HUES6 (cell line): Measurements from ENCODE around the gene MYO16.

ENCODE experiments used
- H3K27ac ChIP-seq: 2 replicates; pipeline ENCODE4 v1.7.0; 2013; ENCODE audit warnings: low read depth, mild to moderate bottlenecking, low read length, inconsistent platforms
- H3K27me3 ChIP-seq: 2 replicates; pipeline ENCODE4 v1.6.1; 2013; ENCODE audit warnings: low read length; ENCODE audit not compliant: control insufficient read depth, insufficient read depth
- H3K36me3 ChIP-seq: 2 replicates; pipeline ENCODE4 v1.6.1; 2013; ENCODE audit warnings: low read length; ENCODE audit not compliant: control insufficient read depth, insufficient read depth
- H3K4me1 ChIP-seq: 2 replicates; pipeline ENCODE4 v1.6.1; 2013; ENCODE audit warnings: low read length; ENCODE audit not compliant: control insufficient read depth, insufficient read depth
- H3K4me3 ChIP-seq: 2 replicates; pipeline ENCODE4 v1.5.1; 2013; ENCODE audit warnings: low read depth, low read length
- H3K9ac ChIP-seq: one replicate; pipeline ENCODE4 v1.6.1; 2013; ENCODE audit warnings: mild to moderate bottlenecking, low read length
- H3K9me3 ChIP-seq: 2 replicates; pipeline ENCODE4 v1.6.1; 2013; ENCODE audit warnings: low read depth, low read length; ENCODE audit not compliant: control insufficient read depth, insufficient read depth

MYO16 gene

DNA sequence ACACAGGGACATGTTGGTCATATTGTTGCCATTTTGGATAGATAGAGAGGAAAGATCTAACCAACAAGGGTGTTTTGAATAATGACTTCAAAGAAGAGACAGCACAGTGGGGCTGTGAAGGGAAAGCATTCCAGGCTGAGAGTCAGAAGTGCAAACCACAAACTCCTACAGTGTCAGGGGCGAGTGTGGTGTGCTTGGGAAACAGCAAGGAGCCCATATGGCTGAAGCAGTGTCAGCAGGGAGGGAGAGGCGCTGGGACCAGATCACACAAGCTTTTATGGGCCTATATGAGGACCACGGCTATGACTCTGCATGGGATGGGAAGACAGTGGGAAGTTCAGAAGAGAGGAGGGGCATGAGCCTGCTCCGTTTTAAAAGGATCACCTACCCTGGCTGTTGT, 166.4 kb downstream of the MYO16 start:
- H3K4me3 ChIP-seq, result no peak overlapping the region
- H3K27ac ChIP-seq, result no peak overlapping the region
- H3K9ac ChIP-seq, result no peak overlapping the region
- no peaks in the 10 kb centered on the region for H3K27me3 ChIP-seq
- no peaks in the 10 kb centered on the region for H3K9me3 ChIP-seq
- H3K36me3 ChIP-seq, result no peaks in the 10 kb centered on the region
- no peaks in the 10 kb centered on the region for H3K4me1 ChIP-seq

DNA sequence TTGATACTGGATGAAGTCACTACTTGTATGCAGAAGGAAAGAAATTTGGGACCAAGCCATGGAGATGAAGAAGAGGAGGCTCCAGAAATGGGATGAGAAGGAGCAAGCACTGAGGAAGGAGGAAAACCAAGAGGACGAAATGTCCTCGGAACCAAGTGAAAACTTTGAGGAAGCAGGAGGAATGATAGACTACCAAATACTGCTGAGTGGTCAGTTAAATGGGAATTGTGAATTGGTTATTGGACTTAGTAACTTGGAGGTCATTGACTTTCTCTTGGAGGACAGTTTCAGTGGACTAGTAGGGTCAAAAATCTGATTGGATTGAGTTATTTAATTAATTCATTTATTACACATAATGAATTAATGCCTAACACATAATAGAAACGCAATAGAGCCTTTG, 167.9 kb downstream of the MYO16 start:
- Histone ChIP-seq H3K4me3 (no peak overlapping the region), H3K27me3 (no peaks in the 10 kb centered on the region), H3K27ac (no peak overlapping the region), H3K36me3 (no peaks in the 10 kb centered on the region), H3K9me3 (no peaks in the 10 kb centered on the region), H3K9ac (no peak overlapping the region), H3K4me1 (no peaks in the 10 kb centered on the region)

DNA sequence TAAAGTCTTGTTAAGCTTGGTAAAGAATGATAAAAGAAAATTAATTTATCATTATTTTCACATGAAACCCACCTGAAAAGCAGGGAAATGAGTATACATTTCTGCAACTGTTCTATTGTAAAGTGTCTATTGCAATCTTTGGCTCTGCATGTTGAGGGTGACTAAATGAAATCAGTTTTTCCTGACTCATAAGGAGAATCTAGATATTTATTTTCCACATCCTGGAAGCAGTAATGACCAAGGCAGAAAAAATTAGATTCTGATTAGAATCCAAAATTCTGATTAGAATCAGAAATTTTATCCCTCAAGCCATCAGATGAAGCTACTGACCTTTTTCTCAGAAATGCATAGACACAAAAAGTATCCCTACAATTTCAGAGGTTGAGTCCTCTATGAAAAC, 178.4 kb downstream of the MYO16 start:
- Histone ChIP-seq H3K27ac (no peak overlapping the region), H3K4me3 (no peak overlapping the region), H3K9me3 (no peaks in the 10 kb centered on the region), H3K36me3 (no peaks in the 10 kb centered on the region), H3K27me3 (no peaks in the 10 kb centered on the region), H3K4me1 (no peaks in the 10 kb centered on the region), H3K9ac (no peak overlapping the region)

DNA sequence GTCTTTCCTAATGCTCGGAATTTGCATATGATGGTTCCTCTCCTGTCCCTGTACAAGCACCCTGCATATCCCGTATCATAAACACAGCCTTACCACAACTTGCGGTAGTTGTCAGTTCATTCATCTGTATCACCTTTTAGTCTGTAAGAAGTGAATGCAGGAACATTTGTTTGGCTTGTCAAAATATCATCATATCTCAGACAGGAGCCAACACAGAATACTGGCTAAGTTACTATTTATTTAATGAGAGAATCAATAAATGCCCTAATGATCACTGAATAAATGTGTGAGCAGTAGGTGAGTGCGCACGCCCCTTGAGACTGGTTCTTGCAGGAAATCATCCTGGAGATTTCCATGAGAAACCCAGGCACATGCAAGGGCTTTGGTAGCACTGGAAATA, 182.8 kb downstream of the MYO16 start:
- Histone ChIP-seq H3K4me1 (peaks cover 3% of the 10 kb centered on the region; the same call in 1 of the 2 replicates), H3K4me3 (no peak overlapping the region), H3K27ac (no peak overlapping the region), H3K9ac (no peak overlapping the region), H3K9me3 (no peaks in the 10 kb centered on the region), H3K36me3 (no peaks in the 10 kb centered on the region), H3K27me3 (no peaks in the 10 kb centered on the region)

DNA sequence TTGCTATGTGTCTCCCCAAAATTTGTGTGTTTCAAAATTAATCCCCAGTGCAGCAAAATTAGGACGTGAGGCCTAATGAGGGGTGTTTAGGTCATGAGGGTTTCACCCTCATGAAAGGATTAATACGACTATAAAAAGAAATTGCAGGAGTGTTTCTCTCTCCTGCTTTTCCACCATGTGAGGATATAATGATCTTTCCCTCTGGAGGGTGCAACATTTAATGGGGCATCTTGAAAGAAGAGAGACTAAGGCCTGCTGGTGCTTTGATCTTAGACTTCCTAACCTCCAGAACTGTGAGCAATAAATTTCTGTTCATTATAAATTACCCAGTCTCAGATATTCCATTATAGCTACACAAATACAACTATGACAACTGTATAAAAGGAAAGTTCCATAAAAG, 183.2 kb downstream of the MYO16 start:
- H3K9me3 ChIP-seq, result no peaks in the 10 kb centered on the region
- no peaks in the 10 kb centered on the region for H3K36me3 ChIP-seq
- peaks cover 3% of the 10 kb centered on the region; the same call in 1 of the 2 replicates for H3K4me1 ChIP-seq
- no peaks in the 10 kb centered on the region for H3K27me3 ChIP-seq
- H3K27ac ChIP-seq, result no peak overlapping the region
- no peak overlapping the region for H3K9ac ChIP-seq
- no peak overlapping the region for H3K4me3 ChIP-seq

DNA sequence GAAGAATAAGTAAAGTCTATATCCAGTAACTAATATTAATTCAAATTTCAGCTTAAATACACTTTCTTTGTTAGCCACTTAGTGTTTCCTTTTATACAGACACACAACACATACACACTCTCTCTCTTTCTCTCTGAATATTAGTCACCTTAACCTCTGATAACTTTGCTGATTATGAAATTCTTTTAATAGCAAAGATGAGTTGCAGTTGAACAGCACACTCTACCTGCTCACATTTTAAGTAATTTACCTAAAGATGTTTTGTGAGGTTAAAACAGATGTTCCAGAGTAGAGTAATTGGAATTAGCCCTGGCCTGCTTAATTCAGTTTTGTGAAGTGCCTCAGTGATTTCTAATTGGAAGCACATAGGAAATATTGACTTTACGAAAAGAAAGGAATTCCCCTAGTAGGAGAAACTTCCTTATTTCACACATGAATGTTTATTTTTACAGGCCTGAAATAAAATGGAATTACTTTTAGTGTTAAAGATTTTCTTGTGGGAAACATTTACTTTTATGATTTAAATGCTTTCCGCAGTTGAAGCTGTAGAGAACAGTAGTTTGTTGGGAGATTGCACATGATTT, 184.3 kb downstream of the MYO16 start:
- no peak overlapping the region for H3K9ac ChIP-seq
- no peaks in the 10 kb centered on the region for H3K36me3 ChIP-seq
- H3K27ac ChIP-seq, result no peak overlapping the region
- H3K27me3 ChIP-seq, result no peaks in the 10 kb centered on the region
- peaks cover 3% of the 10 kb centered on the region; the same call in 1 of the 2 replicates for H3K4me1 ChIP-seq
- no peaks in the 10 kb centered on the region for H3K9me3 ChIP-seq
- H3K4me3 ChIP-seq, result no peak overlapping the region

DNA sequence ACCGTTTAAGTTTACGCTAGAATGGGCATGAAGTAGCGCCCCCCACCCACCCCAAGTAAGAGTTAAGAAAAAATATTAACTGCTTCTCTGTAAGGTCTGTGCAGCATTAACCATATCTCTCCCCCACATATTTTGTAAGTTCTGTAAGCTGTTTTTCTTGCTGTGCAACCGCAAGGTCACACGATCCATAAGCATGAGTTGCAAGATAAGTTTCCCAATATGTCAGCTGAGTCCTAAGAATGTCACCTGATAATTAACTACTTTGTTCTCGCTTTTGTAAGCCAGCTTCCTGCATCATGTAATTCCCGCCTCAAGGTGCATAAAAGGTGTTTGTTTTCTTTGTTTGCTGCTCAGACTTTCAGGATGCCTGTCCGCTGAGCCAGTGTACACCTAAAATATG, 187.0 kb downstream of the MYO16 start:
- no peak overlapping the region for H3K27ac ChIP-seq
- H3K27me3 ChIP-seq, result no peaks in the 10 kb centered on the region
- no peak overlapping the region for H3K4me3 ChIP-seq
- peaks cover 3% of the 10 kb centered on the region; the same call in 1 of the 2 replicates for H3K4me1 ChIP-seq
- H3K36me3 ChIP-seq, result no peaks in the 10 kb centered on the region
- H3K9me3 ChIP-seq, result no peaks in the 10 kb centered on the region
- no peak overlapping the region for H3K9ac ChIP-seq

DNA sequence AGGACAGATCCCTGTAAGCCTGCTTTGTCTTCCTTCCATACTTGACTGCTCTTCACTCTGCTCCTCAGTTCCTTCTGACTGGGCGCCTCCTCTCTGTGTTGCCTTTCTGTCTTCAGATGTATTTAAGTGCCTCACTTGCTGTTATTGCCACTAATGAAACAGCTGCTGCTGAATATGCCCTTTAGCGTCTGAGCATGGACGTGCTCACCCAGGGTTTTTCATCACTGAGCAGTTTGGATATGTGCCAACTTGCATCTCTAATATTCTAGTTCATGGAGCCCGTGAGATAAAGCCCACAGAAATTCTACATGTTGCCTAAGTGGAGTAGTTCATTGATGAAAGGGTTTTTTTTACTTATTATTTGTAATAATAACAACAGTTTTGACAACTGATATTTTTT, 198.2 kb downstream of the MYO16 start:
- H3K4me3 ChIP-seq, result no peak overlapping the region
- H3K9me3 ChIP-seq, result peaks cover 18% of the 10 kb centered on the region; the same call in 1 of the 2 replicates
- H3K9ac ChIP-seq, result no peak overlapping the region
- no peaks in the 10 kb centered on the region for H3K4me1 ChIP-seq
- no peaks in the 10 kb centered on the region for H3K36me3 ChIP-seq
- no peak overlapping the region for H3K27ac ChIP-seq
- H3K27me3 ChIP-seq, result no peaks in the 10 kb centered on the region

DNA sequence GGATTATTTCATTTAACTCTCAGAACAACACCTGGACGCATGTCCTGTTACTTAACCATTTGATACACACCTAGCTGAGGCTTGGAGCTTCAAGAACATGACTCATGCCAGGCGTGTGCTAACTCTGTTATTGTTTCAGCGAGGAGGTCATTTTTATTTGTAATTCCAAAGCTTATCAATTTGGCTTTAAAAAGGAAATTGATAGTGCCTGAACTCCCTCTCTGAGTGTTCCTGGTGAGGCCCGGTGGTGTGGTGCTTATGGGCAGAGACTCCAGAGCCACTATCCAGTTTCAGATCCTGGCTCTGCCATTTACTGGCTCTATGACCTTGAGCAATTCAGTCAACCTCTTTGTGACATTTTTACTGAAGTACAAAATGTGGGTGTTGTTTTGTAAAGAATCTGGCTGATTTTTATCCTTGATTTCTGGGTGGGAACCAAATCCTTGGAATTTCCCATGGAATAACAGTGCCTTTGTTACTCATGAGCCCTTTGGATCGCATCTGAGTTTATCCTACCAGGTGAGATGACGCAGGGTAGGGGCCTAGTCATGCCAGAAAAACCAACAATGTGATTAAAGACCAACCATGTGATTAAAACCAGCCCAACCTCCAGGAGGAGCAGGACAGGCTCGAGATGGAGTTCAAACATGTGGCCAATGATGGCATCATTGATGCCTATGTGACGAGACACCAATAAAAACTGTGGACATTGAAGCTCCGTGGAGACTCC, 198.8 kb downstream of the MYO16 start:
- Histone ChIP-seq H3K9ac (no peak overlapping the region), H3K27me3 (no peaks in the 10 kb centered on the region), H3K9me3 (peaks cover 18% of the 10 kb centered on the region; the same call in 1 of the 2 replicates), H3K4me3 (no peak overlapping the region), H3K4me1 (no peaks in the 10 kb centered on the region), H3K27ac (no peak overlapping the region), H3K36me3 (no peaks in the 10 kb centered on the region)

DNA sequence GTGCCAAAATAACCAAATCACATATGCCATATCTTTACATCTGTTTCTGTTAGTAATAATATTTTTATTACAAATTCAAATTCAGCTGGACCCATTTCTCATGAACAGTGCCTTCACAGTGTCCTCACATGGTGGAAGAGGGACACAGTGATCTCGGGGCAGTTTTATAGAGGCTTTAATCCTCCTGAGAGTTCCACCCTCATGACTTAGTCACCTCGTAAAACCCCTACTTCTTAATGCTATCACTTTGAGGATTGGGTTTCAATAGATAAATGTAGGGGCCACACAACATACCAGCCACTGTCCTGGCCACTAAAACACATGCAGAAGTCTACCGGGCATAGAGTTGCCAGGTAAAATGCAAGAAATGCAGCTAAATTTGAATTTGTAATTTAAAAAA, 201.5 kb downstream of the MYO16 start:
- no peak overlapping the region for H3K9ac ChIP-seq
- no peak overlapping the region for H3K27ac ChIP-seq
- no peaks in the 10 kb centered on the region for H3K27me3 ChIP-seq
- peaks cover 20% of the 10 kb centered on the region for H3K9me3 ChIP-seq
- H3K4me1 ChIP-seq, result no peaks in the 10 kb centered on the region
- H3K4me3 ChIP-seq, result no peak overlapping the region
- no peaks in the 10 kb centered on the region for H3K36me3 ChIP-seq

DNA sequence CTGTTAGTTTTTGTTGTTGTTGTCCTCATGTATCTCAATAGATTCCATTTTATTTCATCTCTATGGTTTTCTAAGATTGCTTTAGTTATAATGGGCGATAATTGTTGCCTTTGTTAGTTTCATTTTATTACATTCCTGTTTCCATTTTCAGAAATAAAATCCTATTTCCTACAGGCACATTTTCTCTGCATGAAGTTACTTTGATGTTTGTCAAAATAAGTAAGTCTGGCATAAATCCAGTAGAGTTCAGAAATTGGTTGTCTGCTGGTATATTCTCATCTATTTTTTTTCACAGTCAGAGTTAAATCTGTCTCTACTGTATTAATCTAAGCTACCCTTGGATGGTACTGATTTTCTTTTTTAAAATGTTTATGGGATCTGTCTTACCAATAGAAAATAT, 204.1 kb downstream of the MYO16 start:
- Histone ChIP-seq H3K4me3 (no peak overlapping the region), H3K27me3 (no peaks in the 10 kb centered on the region), H3K9ac (no peak overlapping the region), H3K27ac (no peak overlapping the region), H3K36me3 (no peaks in the 10 kb centered on the region), H3K4me1 (no peaks in the 10 kb centered on the region), H3K9me3 (peaks cover 25% of the 10 kb centered on the region)
